HepG2 (cell line): ENCODE results near the gene FOXK2. TPM values are rescaled to one million over a fixed set of nuclear protein-coding genes. Genes with fewer than 3 reads are reported as not detected.

ENCODE experiments used
- HOXA5 ChIP-seq: sonication (generic); formaldehyde crosslinking; IDR thresholded peaks from 2 replicates; pipeline ENCODE4 v1.4.0; 2020; ENCODE audit warnings: missing genetic modification reagents
- KDM2A ChIP-seq: sonication (generic); formaldehyde crosslinking; IDR thresholded peaks from 2 replicates; pipeline ENCODE4 v1.4.0; 2020; ENCODE audit warnings: low read depth, missing genetic modification reagents, borderline replicate concordance
- MTA1 ChIP-seq: sonication (generic); formaldehyde crosslinking; IDR thresholded peaks from 2 replicates; pipeline ENCODE4 v1.4.0; 2020; ENCODE audit warnings: missing genetic modification reagents, mild to moderate bottlenecking, borderline replicate concordance
- POLR2G ChIP-seq: fragments of 200-400 bp; formaldehyde crosslinking; IDR thresholded peaks from 2 replicates; pipeline ENCODE4 v1.6.1; 2018; ENCODE audit warnings: mild to moderate bottlenecking, low read depth, low read length, moderate library complexity
- ZKSCAN5 ChIP-seq: sonication (generic); formaldehyde crosslinking; IDR thresholded peaks from 2 replicates; pipeline ENCODE4 v1.5.1; 2020; ENCODE audit warnings: mild to moderate bottlenecking, missing genetic modification reagents
- ZNF430 ChIP-seq: sonication (generic); formaldehyde crosslinking; IDR thresholded peaks from 2 replicates; pipeline ENCODE4 v1.9.0; 2021; ENCODE audit warnings: mild to moderate bottlenecking, missing genetic modification reagents
- polyA plus RNA-seq, 8 experiments: library from polyadenylated mRNA; depleted of rRNA in 3 of 8; stranded (reverse) in 7 of 8; unstranded in 1 of 8; fragments of >200 nt; fragmentation: Illumina TruSeq in 4 of 8; extraction: Trizol in 4 of 8; gene quantifications; 2 replicates each; pipeline versions ENCODE4 v1.2.1 to v1.2.3, GENCODE V29; 2011 to 2016; ENCODE audit warnings: low read depth in 4 of 8, missing spikeins in 1 of 8, mixed read lengths in 1 of 8; ENCODE audit not compliant: insufficient read depth in 1 of 8
- total RNA-seq, 5 experiments: library from RNA; depleted of rRNA; stranded (reverse); fragments of >200 nt; fragmentation: Illumina TruSeq; extraction: Trizol; gene quantifications; 2 replicates each; pipeline ENCODE4 v1.2.3, GENCODE V29; 2016; ENCODE audit warnings: low read depth in 1 of 5
- TF ChIP-seq, protein P1 (sequence below): sonication (generic); formaldehyde crosslinking; IDR thresholded peaks from 2 replicates; pipeline ENCODE4 v1.5.0; 2020; ENCODE audit warnings: mild to moderate bottlenecking, missing genetic modification reagents, borderline replicate concordance
- TF ChIP-seq, protein P2 (sequence below): sonication (generic); formaldehyde crosslinking; conservative IDR thresholded peaks from 2 replicates; pipeline ENCODE4 v1.8.1; 2023; ENCODE audit warnings: missing genetic modification reagents
- TF ChIP-seq, protein P3 (sequence below): sonication (generic); formaldehyde crosslinking; IDR thresholded peaks from 2 replicates; pipeline ENCODE4 v1.4.0; 2020; ENCODE audit warnings: missing genetic modification reagents, borderline replicate concordance
- TF ChIP-seq, protein P4 (sequence below): sonication (generic); formaldehyde crosslinking; IDR thresholded peaks from 2 replicates; pipeline ENCODE4 v1.4.0; 2020; ENCODE audit warnings: missing genetic modification reagents
- TF ChIP-seq, protein P5 (sequence below): sonication (generic); formaldehyde crosslinking; IDR thresholded peaks from 2 replicates; pipeline ENCODE4 v1.4.0; 2020; ENCODE audit warnings: missing genetic modification reagents
- TF ChIP-seq, protein P6 (sequence below): sonication (generic); formaldehyde crosslinking; IDR thresholded peaks from 2 replicates; pipeline ENCODE4 v1.5.1; 2020; ENCODE audit warnings: missing genetic modification reagents, mild to moderate bottlenecking, borderline replicate concordance

The FOXK2 gene
- total and polyA plus RNA-seq, 2 of the 13 experiments (the other 11 are each of a cell fraction or from before 2014, with no cell fraction given) = 67.1 to 67.2 TPM

DNA sequence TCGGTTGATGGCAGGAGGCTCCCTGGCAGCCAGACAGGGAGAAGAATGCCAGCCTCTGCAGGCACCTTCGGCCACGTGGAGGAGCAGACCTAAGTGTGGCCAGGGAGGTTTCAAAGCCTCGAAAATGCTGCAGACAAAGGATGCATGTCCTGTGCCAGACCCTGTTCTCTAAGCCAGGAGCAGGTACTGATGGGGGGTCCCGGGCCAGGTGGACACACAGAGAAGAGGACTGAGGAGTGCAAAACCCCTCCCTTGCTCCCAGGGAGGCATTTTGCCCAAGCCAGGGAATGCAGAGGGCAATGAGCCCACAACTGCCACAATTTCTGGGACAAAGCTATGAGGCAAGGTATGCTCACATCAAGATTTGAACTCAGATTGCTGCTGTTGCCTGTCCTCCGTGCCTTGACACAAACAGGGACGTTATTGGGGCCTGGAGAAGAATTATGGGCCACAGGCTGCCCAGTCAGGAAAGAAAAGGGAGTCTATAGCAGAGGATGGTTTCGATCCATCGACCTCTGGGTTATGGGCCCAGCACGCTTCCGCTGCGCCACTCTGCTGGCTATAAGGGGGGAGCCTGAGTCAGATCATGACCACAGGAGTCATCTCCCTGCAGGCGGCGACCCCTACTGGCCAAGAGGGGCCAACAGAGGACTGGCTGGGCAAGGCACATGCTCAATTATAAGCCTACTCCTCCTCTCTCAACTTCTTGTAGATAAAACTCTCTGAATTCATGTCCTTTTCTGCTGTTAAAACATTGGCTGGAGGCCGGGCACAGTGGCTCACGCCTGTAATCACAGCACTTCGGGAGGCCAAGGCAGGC, 25.1 kb upstream of the FOXK2 start (continued):
- TF ChIP-seq, protein P1, sequence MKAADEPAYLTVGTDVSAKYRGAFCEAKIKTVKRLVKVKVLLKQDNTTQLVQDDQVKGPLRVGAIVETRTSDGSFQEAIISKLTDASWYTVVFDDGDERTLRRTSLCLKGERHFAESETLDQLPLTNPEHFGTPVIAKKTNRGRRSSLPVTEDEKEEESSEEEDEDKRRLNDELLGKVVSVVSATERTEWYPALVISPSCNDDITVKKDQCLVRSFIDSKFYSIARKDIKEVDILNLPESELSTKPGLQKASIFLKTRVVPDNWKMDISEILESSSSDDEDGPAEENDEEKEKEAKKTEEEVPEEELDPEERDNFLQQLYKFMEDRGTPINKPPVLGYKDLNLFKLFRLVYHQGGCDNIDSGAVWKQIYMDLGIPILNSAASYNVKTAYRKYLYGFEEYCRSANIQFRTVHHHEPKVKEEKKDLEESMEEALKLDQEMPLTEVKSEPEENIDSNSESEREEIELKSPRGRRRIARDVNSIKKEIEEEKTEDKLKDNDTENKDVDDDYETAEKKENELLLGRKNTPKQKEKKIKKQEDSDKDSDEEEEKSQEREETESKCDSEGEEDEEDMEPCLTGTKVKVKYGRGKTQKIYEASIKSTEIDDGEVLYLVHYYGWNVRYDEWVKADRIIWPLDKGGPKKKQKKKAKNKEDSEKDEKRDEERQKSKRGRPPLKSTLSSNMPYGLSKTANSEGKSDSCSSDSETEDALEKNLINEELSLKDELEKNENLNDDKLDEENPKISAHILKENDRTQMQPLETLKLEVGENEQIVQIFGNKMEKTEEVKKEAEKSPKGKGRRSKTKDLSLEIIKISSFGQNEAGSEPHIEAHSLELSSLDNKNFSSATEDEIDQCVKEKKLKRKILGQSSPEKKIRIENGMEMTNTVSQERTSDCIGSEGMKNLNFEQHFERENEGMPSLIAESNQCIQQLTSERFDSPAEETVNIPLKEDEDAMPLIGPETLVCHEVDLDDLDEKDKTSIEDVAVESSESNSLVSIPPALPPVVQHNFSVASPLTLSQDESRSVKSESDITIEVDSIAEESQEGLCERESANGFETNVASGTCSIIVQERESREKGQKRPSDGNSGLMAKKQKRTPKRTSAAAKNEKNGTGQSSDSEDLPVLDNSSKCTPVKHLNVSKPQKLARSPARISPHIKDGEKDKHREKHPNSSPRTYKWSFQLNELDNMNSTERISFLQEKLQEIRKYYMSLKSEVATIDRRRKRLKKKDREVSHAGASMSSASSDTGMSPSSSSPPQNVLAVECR (CRISPR knock-in tag) = peak; percentile 87
- no peak for TF ChIP-seq POLR2G
- peak; percentile 71 for TF ChIP-seq ZNF430
- TF ChIP-seq, protein P2, sequence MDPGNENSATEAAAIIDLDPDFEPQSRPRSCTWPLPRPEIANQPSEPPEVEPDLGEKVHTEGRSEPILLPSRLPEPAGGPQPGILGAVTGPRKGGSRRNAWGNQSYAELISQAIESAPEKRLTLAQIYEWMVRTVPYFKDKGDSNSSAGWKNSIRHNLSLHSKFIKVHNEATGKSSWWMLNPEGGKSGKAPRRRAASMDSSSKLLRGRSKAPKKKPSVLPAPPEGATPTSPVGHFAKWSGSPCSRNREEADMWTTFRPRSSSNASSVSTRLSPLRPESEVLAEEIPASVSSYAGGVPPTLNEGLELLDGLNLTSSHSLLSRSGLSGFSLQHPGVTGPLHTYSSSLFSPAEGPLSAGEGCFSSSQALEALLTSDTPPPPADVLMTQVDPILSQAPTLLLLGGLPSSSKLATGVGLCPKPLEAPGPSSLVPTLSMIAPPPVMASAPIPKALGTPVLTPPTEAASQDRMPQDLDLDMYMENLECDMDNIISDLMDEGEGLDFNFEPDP (CRISPR knock-in tag) = no peak; the same call in 1 of the 2 replicates
- TF ChIP-seq ZKSCAN5 (CRISPR knock-in tag) = peak; percentile 58; the same call in 1 of the 2 replicates
- TF ChIP-seq, protein P3, sequence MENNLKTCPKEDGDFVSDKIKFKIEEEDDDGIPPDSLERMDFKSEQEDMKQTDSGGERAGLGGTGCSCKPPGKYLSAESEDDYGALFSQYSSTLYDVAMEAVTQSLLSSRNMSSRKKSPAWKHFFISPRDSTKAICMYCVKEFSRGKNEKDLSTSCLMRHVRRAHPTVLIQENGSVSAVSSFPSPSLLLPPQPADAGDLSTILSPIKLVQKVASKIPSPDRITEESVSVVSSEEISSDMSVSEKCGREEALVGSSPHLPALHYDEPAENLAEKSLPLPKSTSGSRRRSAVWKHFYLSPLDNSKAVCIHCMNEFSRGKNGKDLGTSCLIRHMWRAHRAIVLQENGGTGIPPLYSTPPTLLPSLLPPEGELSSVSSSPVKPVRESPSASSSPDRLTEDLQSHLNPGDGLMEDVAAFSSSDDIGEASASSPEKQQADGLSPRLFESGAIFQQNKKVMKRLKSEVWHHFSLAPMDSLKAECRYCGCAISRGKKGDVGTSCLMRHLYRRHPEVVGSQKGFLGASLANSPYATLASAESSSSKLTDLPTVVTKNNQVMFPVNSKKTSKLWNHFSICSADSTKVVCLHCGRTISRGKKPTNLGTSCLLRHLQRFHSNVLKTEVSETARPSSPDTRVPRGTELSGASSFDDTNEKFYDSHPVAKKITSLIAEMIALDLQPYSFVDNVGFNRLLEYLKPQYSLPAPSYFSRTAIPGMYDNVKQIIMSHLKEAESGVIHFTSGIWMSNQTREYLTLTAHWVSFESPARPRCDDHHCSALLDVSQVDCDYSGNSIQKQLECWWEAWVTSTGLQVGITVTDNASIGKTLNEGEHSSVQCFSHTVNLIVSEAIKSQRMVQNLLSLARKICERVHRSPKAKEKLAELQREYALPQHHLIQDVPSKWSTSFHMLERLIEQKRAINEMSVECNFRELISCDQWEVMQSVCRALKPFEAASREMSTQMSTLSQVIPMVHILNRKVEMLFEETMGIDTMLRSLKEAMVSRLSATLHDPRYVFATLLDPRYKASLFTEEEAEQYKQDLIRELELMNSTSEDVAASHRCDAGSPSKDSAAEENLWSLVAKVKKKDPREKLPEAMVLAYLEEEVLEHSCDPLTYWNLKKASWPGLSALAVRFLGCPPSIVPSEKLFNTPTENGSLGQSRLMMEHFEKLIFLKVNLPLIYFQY (CRISPR knock-in tag) = peak; percentile 99
- TF ChIP-seq MTA1 = peak; percentile 94
- peak; percentile 82 for TF ChIP-seq HOXA5 (CRISPR knock-in tag)
- TF ChIP-seq, protein P4, sequence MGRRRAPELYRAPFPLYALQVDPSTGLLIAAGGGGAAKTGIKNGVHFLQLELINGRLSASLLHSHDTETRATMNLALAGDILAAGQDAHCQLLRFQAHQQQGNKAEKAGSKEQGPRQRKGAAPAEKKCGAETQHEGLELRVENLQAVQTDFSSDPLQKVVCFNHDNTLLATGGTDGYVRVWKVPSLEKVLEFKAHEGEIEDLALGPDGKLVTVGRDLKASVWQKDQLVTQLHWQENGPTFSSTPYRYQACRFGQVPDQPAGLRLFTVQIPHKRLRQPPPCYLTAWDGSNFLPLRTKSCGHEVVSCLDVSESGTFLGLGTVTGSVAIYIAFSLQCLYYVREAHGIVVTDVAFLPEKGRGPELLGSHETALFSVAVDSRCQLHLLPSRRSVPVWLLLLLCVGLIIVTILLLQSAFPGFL = no peak
- TF ChIP-seq, protein P5, sequence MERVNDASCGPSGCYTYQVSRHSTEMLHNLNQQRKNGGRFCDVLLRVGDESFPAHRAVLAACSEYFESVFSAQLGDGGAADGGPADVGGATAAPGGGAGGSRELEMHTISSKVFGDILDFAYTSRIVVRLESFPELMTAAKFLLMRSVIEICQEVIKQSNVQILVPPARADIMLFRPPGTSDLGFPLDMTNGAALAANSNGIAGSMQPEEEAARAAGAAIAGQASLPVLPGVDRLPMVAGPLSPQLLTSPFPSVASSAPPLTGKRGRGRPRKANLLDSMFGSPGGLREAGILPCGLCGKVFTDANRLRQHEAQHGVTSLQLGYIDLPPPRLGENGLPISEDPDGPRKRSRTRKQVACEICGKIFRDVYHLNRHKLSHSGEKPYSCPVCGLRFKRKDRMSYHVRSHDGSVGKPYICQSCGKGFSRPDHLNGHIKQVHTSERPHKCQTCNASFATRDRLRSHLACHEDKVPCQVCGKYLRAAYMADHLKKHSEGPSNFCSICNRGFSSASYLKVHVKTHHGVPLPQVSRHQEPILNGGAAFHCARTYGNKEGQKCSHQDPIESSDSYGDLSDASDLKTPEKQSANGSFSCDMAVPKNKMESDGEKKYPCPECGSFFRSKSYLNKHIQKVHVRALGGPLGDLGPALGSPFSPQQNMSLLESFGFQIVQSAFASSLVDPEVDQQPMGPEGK (CRISPR knock-in tag) = peak; percentile 57
- TF ChIP-seq, protein P6, sequence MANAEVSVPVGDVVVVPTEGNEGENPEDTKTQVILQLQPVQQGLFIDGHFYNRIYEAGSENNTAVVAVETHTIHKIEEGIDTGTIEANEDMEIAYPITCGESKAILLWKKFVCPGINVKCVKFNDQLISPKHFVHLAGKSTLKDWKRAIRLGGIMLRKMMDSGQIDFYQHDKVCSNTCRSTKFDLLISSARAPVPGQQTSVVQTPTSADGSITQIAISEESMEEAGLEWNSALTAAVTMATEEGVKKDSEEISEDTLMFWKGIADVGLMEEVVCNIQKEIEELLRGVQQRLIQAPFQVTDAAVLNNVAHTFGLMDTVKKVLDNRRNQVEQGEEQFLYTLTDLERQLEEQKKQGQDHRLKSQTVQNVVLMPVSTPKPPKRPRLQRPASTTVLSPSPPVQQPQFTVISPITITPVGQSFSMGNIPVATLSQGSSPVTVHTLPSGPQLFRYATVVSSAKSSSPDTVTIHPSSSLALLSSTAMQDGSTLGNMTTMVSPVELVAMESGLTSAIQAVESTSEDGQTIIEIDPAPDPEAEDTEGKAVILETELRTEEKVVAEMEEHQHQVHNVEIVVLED (CRISPR knock-in tag) = peak; percentile 70; the same call in 1 of the 2 replicates
- TF ChIP-seq KDM2A (CRISPR knock-in tag) = peak; percentile 93; the same call in 1 of the 2 replicates
